GM12878 (cell line): ENCODE results near the gene RTN3. TPM values are rescaled to one million over a fixed set of nuclear protein-coding genes. Genes with fewer than 3 reads are reported as not detected.
A peak's percentile ranks its signal among the peaks of the same experiment; 100 is the strongest.

ENCODE experiments used
- ATAC-seq: fragments of 200-7000 bp; cut with Tn5 transposase; 3 replicates; pipeline ENCODE4 v1.9.1; 2020; ENCODE audit warnings: mild to moderate bottlenecking, moderate library complexity
- BruUV-seq: library from RNA; stranded (reverse); fragments of 400-500 nt; replicated peaks from 2 replicates; lab custom pipeline; 2021; lab: Mats Ljungman, UMichigan
- CTCF ChIA-PET: fragments of 300-600 bp; sonication (Branson Sonifier 250); formaldehyde crosslinking; extraction: SDS; loops from one replicate; lab custom pipeline; 2021; ENCODE audit warnings: inconsistent platforms; lab: Yijun Ruan, JAX
- POLR2A ChIA-PET: fragments of 350-600 bp; formaldehyde crosslinking; extraction: SDS; loops from one replicate; lab custom pipeline; 2021; ENCODE audit warnings: inconsistent platforms; lab: Charles Lee
- RAD21 ChIA-PET: fragments of 300-600 bp; sonication (Branson Sonifier 250); formaldehyde crosslinking; loops from one replicate; lab custom pipeline; 2023; ENCODE audit warnings: antibody characterized with exemption; ENCODE audit not compliant: unreplicated experiment; lab: Charles Lee
- SMC1A ChIA-PET: fragments of 300-600 bp; sonication (Branson Sonifier 250); formaldehyde crosslinking; loops from one replicate; lab custom pipeline; 2023; ENCODE audit not compliant: unreplicated experiment, uncharacterized antibody; lab: Charles Lee
- DNase-seq: peaks from one replicate; pipeline ENCODE4 v3.0.0-alpha.2; 2011; ENCODE audit warnings: low read depth, low spot score
- FAIRE-seq: peaks from 3 replicates; lab custom pipeline; 2011; peaks lifted over from hg19 to GRCh38; lab: Jason Lieb, UNC
- H2AFZ ChIP-seq: 2 replicates; pipeline ENCODE4 v1.6.0; 2011; ENCODE audit warnings: low read depth, low read length, control low read depth; ENCODE audit not compliant: control insufficient read depth
- H3K27ac ChIP-seq: 2 replicates; pipeline ENCODE4 v1.5.1; 2011; ENCODE audit warnings: control low read depth; ENCODE audit not compliant: control insufficient read depth, insufficient read depth
- H3K27me3 ChIP-seq, 2 experiments: replicated peaks in 1 of 2; 2 replicates each; pipeline versions ENCODE4 v1.6.0 to v1.6.1; 2011; ENCODE audit warnings: low read length in 1 of 2; ENCODE audit not compliant: control insufficient read depth in 2 of 2, insufficient read depth in 2 of 2
- H3K36me3 ChIP-seq, 2 experiments: 2 replicates each; pipeline ENCODE4 v1.5.1; 2011; ENCODE audit warnings: low read length in 1 of 2; ENCODE audit not compliant: control insufficient read depth in 2 of 2, insufficient read depth in 2 of 2
- H3K4me1 ChIP-seq: 2 replicates; pipeline ENCODE4 v1.6.1; 2011; ENCODE audit warnings: mild to moderate bottlenecking, low read length, moderate library complexity, mixed read lengths; ENCODE audit not compliant: control insufficient read depth, insufficient read depth
- H3K4me2 ChIP-seq: 2 replicates; pipeline ENCODE4 v1.6.0; 2011; ENCODE audit warnings: control low read depth; ENCODE audit not compliant: control insufficient read depth, insufficient read depth
- H3K4me3 ChIP-seq: fragments of 200-600 bp; sonication (generic); 2 replicates; pipeline ENCODE4 v1.5.1; 2016
- H3K79me2 ChIP-seq: 2 replicates; pipeline ENCODE4 v1.6.0; 2011; ENCODE audit warnings: low read length; ENCODE audit not compliant: control insufficient read depth, insufficient read depth
- H3K9ac ChIP-seq: 2 replicates; pipeline ENCODE4 v1.8.0; 2011; ENCODE audit warnings: low read length, control low read depth, mixed read lengths; ENCODE audit not compliant: control insufficient read depth, insufficient read depth
- H3K9me3 ChIP-seq: replicated peaks from 3 replicates; pipeline ENCODE4 v1.5.1; 2011; ENCODE audit warnings: mild to moderate bottlenecking, low read length; ENCODE audit not compliant: control insufficient read depth, insufficient read depth
- H4K20me1 ChIP-seq: 2 replicates; pipeline ENCODE4 v1.6.0; 2011; ENCODE audit not compliant: control insufficient read depth, insufficient read depth
- ASH2L ChIP-seq: fragments of 300-600, 200-600 bp; sonication (generic); IDR thresholded peaks from 2 replicates; pipeline ENCODE4 v1.6.1; 2017; ENCODE audit warnings: low read depth, mild to moderate bottlenecking, borderline replicate concordance
- CBFB ChIP-seq: IDR thresholded peaks from 2 replicates; pipeline ENCODE4 v1.6.1; 2016; ENCODE audit warnings: antibody characterized with exemption, low read depth
- CEBPB ChIP-seq, 2 experiments: fragments of 150-350 bp in 1 of 2; IDR thresholded peaks; 2 replicates each; pipeline ENCODE4 v1.6.1; 2012 to 2014; ENCODE audit warnings: low read depth in 2 of 2, low read length in 2 of 2, borderline replicate concordance in 1 of 2, inconsistent platforms in 1 of 2
- HCFC1 ChIP-seq: fragments of 150-350 bp; IDR thresholded peaks from 2 replicates; pipeline ENCODE4 v1.6.1; 2014; ENCODE audit warnings: low read length
- KLF5 ChIP-seq: fragments of 450-650 bp; IDR thresholded peaks from 2 replicates; pipeline ENCODE4 v1.6.1; 2014; ENCODE audit warnings: mild to moderate bottlenecking; ENCODE audit not compliant: partially characterized antibody
- MEF2B ChIP-seq: fragments of 450-650 bp; IDR thresholded peaks from 2 replicates; pipeline ENCODE4 v1.6.1; 2018; ENCODE audit warnings: mild to moderate bottlenecking, moderate library complexity; ENCODE audit not compliant: partially characterized antibody, poor library complexity, severe bottlenecking
- NFYB ChIP-seq: IDR thresholded peaks from 2 replicates; pipeline ENCODE4 v1.6.1; 2011; ENCODE audit warnings: low read depth, mild to moderate bottlenecking, low read length, improper control_type of control experiment, moderate library complexity; ENCODE audit not compliant: insufficient read depth
- NKRF ChIP-seq: fragments of 450-650 bp; conservative IDR thresholded peaks from 2 replicates; pipeline ENCODE4 v1.6.1; 2017; ENCODE audit warnings: mild to moderate bottlenecking, moderate library complexity
- NRF1 ChIP-seq: conservative IDR thresholded peaks from 2 replicates; pipeline ENCODE4 v1.6.1; 2011; ENCODE audit warnings: mild to moderate bottlenecking, low read depth, low read length, improper control_type of control experiment
- PBX3 ChIP-seq: IDR thresholded peaks from 2 replicates; pipeline ENCODE4 v1.6.1; 2011; ENCODE audit warnings: mild to moderate bottlenecking, low read depth, low read length, moderate library complexity; ENCODE audit not compliant: insufficient replicate concordance
- POLR2AphosphoS5 ChIP-seq: IDR thresholded peaks from 2 replicates; pipeline ENCODE4 v1.6.1; 2011; ENCODE audit warnings: mild to moderate bottlenecking, low read length, inconsistent platforms
- SREBF2 ChIP-seq: IDR thresholded peaks from 2 replicates; pipeline ENCODE4 v1.6.1; 2012; ENCODE audit warnings: mild to moderate bottlenecking, low read length
- TBL1XR1 ChIP-seq: IDR thresholded peaks from 2 replicates; pipeline ENCODE4 v1.6.1; 2012; ENCODE audit warnings: low read depth, low read length, improper control_type of control experiment
- WGBS: methylation state at CpG from one replicate; pipeline ENCODE4 v1.1.6; 2016; ENCODE audit warnings: low lambda C conversion rate; ENCODE audit not compliant: insufficient replicate concordance, insufficient coverage; ENCODE audit errors: missing lambda C conversion rate; 5-methylcytosine and 5-hydroxymethylcytosine counted together
- in situ Hi-C: fragments of 300-500 bp; cut with MboI; formaldehyde crosslinking; loops from 9 replicates; pipeline ENCODE4 v1.14.3; 2018; ENCODE audit warnings: mixed read lengths
- intact Hi-C: fragments of 100-400 bp; cut with micrococcal nuclease; formaldehyde crosslinking; loops from one replicate; pipeline ENCODE4 v1.14.2; 2022; ENCODE audit not compliant: unreplicated experiment
- polyA plus RNA-seq, 11 experiments: library from polyadenylated mRNA; depleted of rRNA in 4 of 11; unstranded in 6 of 11; stranded (reverse) in 5 of 11; fragments of >200 nt; fragmentation: Nextera tagmentation in 4 of 11; fragmentation: Illumina TruSeq in 1 of 11; extraction: Ambion mirVana in 4 of 11; extraction: Trizol in 1 of 11; gene quantifications; 1 replicate in 1 of 11; 2 replicates in 10 of 11; pipeline versions ENCODE4 v1.2.1 to v1.2.3, GENCODE V29; 2011 to 2016; ENCODE audit warnings: inconsistent platforms in 2 of 11, missing spikeins in 2 of 11, low read depth in 1 of 11
- total RNA-seq, 4 experiments: library from RNA; depleted of rRNA in 3 of 4; stranded (reverse); fragments of >200 nt in 3 of 4; fragmentation: Illumina TruSeq in 1 of 4; extraction: Trizol in 1 of 4; gene quantifications; 2 replicates each; pipeline versions ENCODE4 v1.2.1 to v1.2.3, GENCODE V29; 2013 to 2021

The RTN3 gene
- total and polyA plus RNA-seq, 10 of the 15 experiments (the other 5 are each of a cell fraction or from before 2014, with no cell fraction given) = 22.9 to 64.2 (median 47.0) TPM

GRCh38 chr11:63667995-63668795 lies 13.1 kb upstream of the RTN3 start:
- Histone ChIP-seq H3K27me3 (no peaks in the 10 kb centered on the region), H3K27ac (no peak overlapping the region), H3K4me1 (peaks cover 10% of the 10 kb centered on the region), H4K20me1 (no peaks in the 10 kb centered on the region), H3K9ac (no peak overlapping the region), H3K36me3 (no peaks in the 10 kb centered on the region), H3K9me3 (no peaks in the 10 kb centered on the region), H3K4me2 (peak overlapping the region; percentile 11), H3K4me3 (no peak overlapping the region), H3K79me2 (peaks cover 67% of the 10 kb centered on the region), H2AFZ (no peak overlapping the region)
- DNase-seq (no peak), ATAC-seq (no peak), FAIRE-seq (no peak)
- intact Hi-C loops (no loop called here), in situ Hi-C loops (no loop called here)
- TSS peak; percentile 22 for BruUV-seq
- ChIA-PET CTCF (interaction anchor here (0.6 to 1.5 kb wide), 3 partner anchors 14 to 188 kb away, joined by 3 to 7 read pairs (median 5); no protein-coding TSS in a partner anchor), POLR2A (interaction anchor here (0.6 to 0.7 kb wide), 4 partner anchors 12 to 261 kb away, joined by 5 to 8 read pairs (median 6); no protein-coding TSS in a partner anchor), RAD21 (interaction anchor here (1.0 kb wide), 1 partner anchor 70 kb away, joined by 3 read pairs; no protein-coding TSS in a partner anchor), SMC1A (interaction anchor here (2.0 to 3.5 kb wide), 2 partner anchors 21 to 70 kb away, joined by 5 to 21 read pairs; no protein-coding TSS in a partner anchor)
- TF ChIP-seq CEBPB (IDR thresholded peaks at IDR 0.05; ENCODE audit: borderline replicate concordance in 1 of 2, low read depth in 2 of 2, low read length in 2 of 2) (no peak), CBFB (no peak), NRF1 (no peak), SREBF2 (no peak), PBX3 (no peak), KLF5 (no peak), POLR2AphosphoS5 (no peak), ASH2L (no peak), TBL1XR1 (no peak), HCFC1 (no peak), MEF2B (no peak), NKRF (no peak), NFYB (no peak)
- 81% methylated on average over 3 of the region's 3 CpGs for WGBS
